Endothelial cell of umbilical vein (primary cell): ENCODE data around the gene C2orf69. TPM values are rescaled to one million over a fixed set of nuclear protein-coding genes. Genes with fewer than 3 reads are reported as not detected.

Experiments
- BruUV-seq: library from RNA; stranded (reverse); fragments of 400-500 nt; replicated peaks from 2 replicates; lab custom pipeline; 2021; lab: Mats Ljungman, UMichigan
- CTCF ChIA-PET: fragments of 300-600, 350-600 bp; sonication (Branson Sonifier 250); formaldehyde crosslinking; loops from one replicate; lab custom pipeline; 2021; ENCODE audit warnings: antibody characterized with exemption, inconsistent platforms; lab: Charles Lee
- POLR2A ChIA-PET: fragments of 300-600, 350-600 bp; sonication (Branson Sonifier 250); formaldehyde crosslinking; loops from one replicate; lab custom pipeline; 2021; ENCODE audit warnings: antibody characterized with exemption, inconsistent platforms; lab: Charles Lee
- DNase-seq: peaks from one replicate; pipeline ENCODE4 v3.0.0-alpha.2; 2011; ENCODE audit warnings: low read depth, low spot score
- FAIRE-seq: peaks from 2 replicates; lab custom pipeline; 2011; peaks lifted over from hg19 to GRCh38; lab: Jason Lieb, UNC
- H2AFZ ChIP-seq: 2 replicates; pipeline ENCODE4 v1.6.0; 2012; ENCODE audit warnings: low read depth, low read length, control low read depth, inconsistent platforms
- H3K27ac ChIP-seq: 2 replicates; pipeline ENCODE4 v1.5.1; 2011; ENCODE audit warnings: low read depth, mild to moderate bottlenecking, control low read depth, low read length, moderate library complexity; ENCODE audit not compliant: insufficient read depth
- H3K27me3 ChIP-seq, 2 experiments: 2 replicates each; pipeline versions ENCODE4 v1.6.0 to v1.6.1; 2011; ENCODE audit warnings: low read length in 2 of 2, mixed read lengths in 1 of 2; ENCODE audit not compliant: control insufficient read depth in 2 of 2, insufficient read depth in 2 of 2
- H3K36me3 ChIP-seq, 2 experiments: 2 replicates in 1 of 2; 3 replicates in 1 of 2; pipeline ENCODE4 v1.5.1; 2011; ENCODE audit warnings: low read length in 2 of 2, mild to moderate bottlenecking in 1 of 2, moderate library complexity in 1 of 2; ENCODE audit not compliant: control insufficient read depth in 2 of 2, insufficient read depth in 2 of 2; ENCODE audit errors: extremely low read depth in 1 of 2
- H3K4me1 ChIP-seq: 3 replicates; pipeline ENCODE4 v1.5.1; 2011; ENCODE audit warnings: mild to moderate bottlenecking, low read length; ENCODE audit not compliant: control insufficient read depth, insufficient read depth; ENCODE audit errors: extremely low read depth
- H3K4me2 ChIP-seq: 2 replicates; pipeline ENCODE4 v1.6.1; 2011; ENCODE audit warnings: low read length, control low read depth, mixed read lengths; ENCODE audit not compliant: insufficient read depth
- H3K4me3 ChIP-seq, 3 experiments: fragments of 200-600 bp in 1 of 3; sonication (generic), shearing (Covaris generic) in 1 of 3; replicated peaks in 1 of 3; 2 replicates each; pipeline ENCODE4 v1.5.1; 2011 to 2016; ENCODE audit warnings: control low read depth in 3 of 3, low read length in 3 of 3, mild to moderate bottlenecking in 2 of 3, inconsistent platforms in 1 of 3, low read depth in 1 of 3, moderate library complexity in 1 of 3; ENCODE audit not compliant: insufficient read depth in 1 of 3
- H3K79me2 ChIP-seq: 2 replicates; pipeline ENCODE4 v1.6.0; 2012; ENCODE audit warnings: low read length, inconsistent platforms; ENCODE audit not compliant: control insufficient read depth, insufficient read depth
- H3K9ac ChIP-seq: replicated peaks from 2 replicates; pipeline ENCODE3; 2011; ENCODE audit warnings: low read length, control low read depth; ENCODE audit not compliant: insufficient read depth; ENCODE audit errors: extremely low read depth
- H3K9me1 ChIP-seq: replicated peaks from 3 replicates; pipeline ENCODE4 v1.6.0; 2011; ENCODE audit warnings: mild to moderate bottlenecking, low read length; ENCODE audit not compliant: control insufficient read depth, insufficient read depth; ENCODE audit errors: extremely low read depth
- H3K9me3 ChIP-seq: replicated peaks from 2 replicates; pipeline ENCODE4 v1.5.1; 2012; ENCODE audit warnings: low read length, inconsistent platforms; ENCODE audit not compliant: control insufficient read depth, insufficient read depth
- H4K20me1 ChIP-seq: replicated peaks from 2 replicates; pipeline ENCODE3; 2011; ENCODE audit warnings: mild to moderate bottlenecking, low read length; ENCODE audit not compliant: control insufficient read depth, insufficient read depth; ENCODE audit errors: extremely low read depth
- EZH2 ChIP-seq: IDR thresholded peaks from 2 replicates; pipeline ENCODE4 v1.6.1; 2012; ENCODE audit warnings: borderline replicate concordance, low read depth, mild to moderate bottlenecking, moderate library complexity, low read length, inconsistent platforms; ENCODE audit not compliant: severe bottlenecking
- FOS ChIP-seq: IDR thresholded peaks from 2 replicates; pipeline ENCODE4 v1.6.1; 2011; ENCODE audit warnings: mild to moderate bottlenecking, low read length, moderate library complexity, borderline replicate concordance; ENCODE audit not compliant: insufficient read depth
- GATA2 ChIP-seq: IDR thresholded peaks from 2 replicates; pipeline ENCODE4 v1.7.0; 2011; ENCODE audit warnings: low read depth, mild to moderate bottlenecking, moderate library complexity, mixed read lengths, low read length; ENCODE audit not compliant: insufficient read length, insufficient read depth
- JUN ChIP-seq: IDR thresholded peaks from 2 replicates; pipeline ENCODE4 v1.6.1; 2011; ENCODE audit warnings: borderline replicate concordance, low read depth; ENCODE audit not compliant: insufficient read length, insufficient read depth
- MYC ChIP-seq: IDR thresholded peaks from one replicate; pipeline ENCODE4 v1.6.1; 2011; ENCODE audit warnings: mild to moderate bottlenecking, low read depth, low read length
- POLR2A ChIP-seq: IDR thresholded peaks from 2 replicates; pipeline ENCODE4 v1.6.1; 2012; ENCODE audit warnings: low read depth, mild to moderate bottlenecking, control low read depth, low read length
- POLR2AphosphoS5 ChIP-seq: IDR thresholded peaks from 2 replicates; pipeline ENCODE4 v1.6.1; 2012; ENCODE audit warnings: low read depth, mild to moderate bottlenecking, control low read depth, low read length, moderate library complexity; ENCODE audit not compliant: insufficient read depth
- dilution Hi-C: fragments of 300-500 bp; cut with MboI; formaldehyde crosslinking; loops from one replicate; pipeline ENCODE4 v1.15.0; 2019; ENCODE audit warnings: low sequenced_read_pairs; ENCODE audit not compliant: extremely low pct_ligation_motif_present
- intact Hi-C: fragments of 100-400 bp; cut with micrococcal nuclease; formaldehyde crosslinking; loops from one replicate; pipeline ENCODE4 v1.10.0; 2022
- polyA plus RNA-seq, 4 experiments: library from polyadenylated mRNA; depleted of rRNA in 3 of 4; stranded (reverse) in 3 of 4; unstranded in 1 of 4; fragments of >200 nt; gene quantifications; 2 replicates each; pipeline versions ENCODE4 v1.2.1 to v1.2.3, GENCODE V29; 2011 to 2012; ENCODE audit warnings: missing spikeins in 1 of 4
- total RNA-seq: library from RNA; stranded (reverse); gene quantifications from 2 replicates; pipeline ENCODE4 v1.2.3, GENCODE V29; 2021
- TF ChIP-seq, protein P1 (sequence below): IDR thresholded peaks from 2 replicates; pipeline ENCODE4 v1.6.1; 2011; ENCODE audit not compliant: insufficient read depth, insufficient read length
- TF ChIP-seq, protein P2 (sequence below), 2 donors: IDR thresholded peaks; 1 replicate in 1 of 2; 2 replicates in 1 of 2; pipeline ENCODE4 v1.5.1; 2011; ENCODE audit warnings: low read length in 2 of 2, mild to moderate bottlenecking in 2 of 2, moderate library complexity in 2 of 2, control low read depth in 1 of 2, inconsistent platforms in 1 of 2, low read depth in 1 of 2; ENCODE audit not compliant: insufficient read depth in 1 of 2; ENCODE audit errors: extremely low read depth in 1 of 2

C2orf69 gene
- total and polyA plus RNA-seq, 2 donors (not counting 3 experiments of a cell fraction or from before 2014, with no cell fraction given), result 1.7 to 12.9 TPM

DNA sequence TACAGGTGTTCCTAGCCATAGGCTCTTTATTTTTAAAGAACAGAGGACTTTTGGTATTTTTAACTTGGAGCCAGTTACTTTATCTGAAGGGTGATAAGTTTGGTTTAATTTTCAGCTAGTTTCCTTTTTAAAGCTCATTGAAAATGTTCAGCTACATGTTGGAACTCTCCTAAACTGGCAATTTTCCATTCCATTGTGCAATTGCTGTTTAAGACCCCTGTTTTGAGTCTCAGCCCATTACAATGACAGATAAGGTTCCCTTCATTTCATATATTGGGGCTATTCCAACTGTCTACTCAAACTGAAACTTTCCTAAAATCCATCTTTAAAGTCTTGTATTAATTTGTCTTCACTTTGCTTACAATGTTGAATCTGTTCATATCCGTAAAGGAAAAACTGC is 55.9 kb downstream of the C2orf69 start:
- FAIRE-seq, result peak; percentile 8
- no peaks in the 10 kb centered on the region for H4K20me1 ChIP-seq
- no peaks in the 10 kb centered on the region for H3K27me3 ChIP-seq
- dilution Hi-C loops, result no loop called here
- H3K27ac ChIP-seq, result no peak overlapping the region
- ChIA-PET POLR2A (no interaction called here), CTCF (interaction anchor here (1.2 kb wide), 2 partner anchors 504 to 514 kb away, joined by 3 to 4 read pairs; no protein-coding TSS in a partner anchor)
- no peak overlapping the region for H2AFZ ChIP-seq
- no peak overlapping the region for H3K9ac ChIP-seq
- DNase-seq, result no peak
- H3K9me3 ChIP-seq, result no peaks in the 10 kb centered on the region
- peaks cover 4 to 14% of the 10 kb centered on the region in 2 experiments for H3K36me3 ChIP-seq
- no peaks in the 10 kb centered on the region for H3K4me1 ChIP-seq
- H3K4me3 ChIP-seq, result no peak overlapping the region
- no peaks in the 10 kb centered on the region for H3K79me2 ChIP-seq
- no peaks in the 10 kb centered on the region for H3K9me1 ChIP-seq
- intact Hi-C loops, result no loop called here
- no peak overlapping the region for H3K4me2 ChIP-seq
- TF ChIP-seq JUN, result no peak
- no peak for TF ChIP-seq MYC
- TF ChIP-seq EZH2, result no peak
- TF ChIP-seq POLR2A, result no peak
- TF ChIP-seq POLR2AphosphoS5, result no peak
- TF ChIP-seq, protein P1, sequence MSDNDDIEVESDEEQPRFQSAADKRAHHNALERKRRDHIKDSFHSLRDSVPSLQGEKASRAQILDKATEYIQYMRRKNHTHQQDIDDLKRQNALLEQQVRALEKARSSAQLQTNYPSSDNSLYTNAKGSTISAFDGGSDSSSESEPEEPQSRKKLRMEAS, result no peak
- no peak for TF ChIP-seq FOS
- TF ChIP-seq GATA2, result no peak
- TF ChIP-seq, protein P2, sequence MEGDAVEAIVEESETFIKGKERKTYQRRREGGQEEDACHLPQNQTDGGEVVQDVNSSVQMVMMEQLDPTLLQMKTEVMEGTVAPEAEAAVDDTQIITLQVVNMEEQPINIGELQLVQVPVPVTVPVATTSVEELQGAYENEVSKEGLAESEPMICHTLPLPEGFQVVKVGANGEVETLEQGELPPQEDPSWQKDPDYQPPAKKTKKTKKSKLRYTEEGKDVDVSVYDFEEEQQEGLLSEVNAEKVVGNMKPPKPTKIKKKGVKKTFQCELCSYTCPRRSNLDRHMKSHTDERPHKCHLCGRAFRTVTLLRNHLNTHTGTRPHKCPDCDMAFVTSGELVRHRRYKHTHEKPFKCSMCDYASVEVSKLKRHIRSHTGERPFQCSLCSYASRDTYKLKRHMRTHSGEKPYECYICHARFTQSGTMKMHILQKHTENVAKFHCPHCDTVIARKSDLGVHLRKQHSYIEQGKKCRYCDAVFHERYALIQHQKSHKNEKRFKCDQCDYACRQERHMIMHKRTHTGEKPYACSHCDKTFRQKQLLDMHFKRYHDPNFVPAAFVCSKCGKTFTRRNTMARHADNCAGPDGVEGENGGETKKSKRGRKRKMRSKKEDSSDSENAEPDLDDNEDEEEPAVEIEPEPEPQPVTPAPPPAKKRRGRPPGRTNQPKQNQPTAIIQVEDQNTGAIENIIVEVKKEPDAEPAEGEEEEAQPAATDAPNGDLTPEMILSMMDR (IDR thresholded peaks at IDR 0.05; ENCODE audit: extremely low read depth in 1 of 2, insufficient read depth in 1 of 2, low read depth in 1 of 2, low read length in 2 of 2), result no peak
- BruUV-seq, result no TSS peak
